ENCODE data around the gene RGS7BP. TPM values are rescaled to one million over a fixed set of nuclear protein-coding genes. Genes with fewer than 3 reads are reported as not detected.

RGS7BP gene
- total RNA-seq, 8 experiments from 2014 or later: 0.10 to 9.5 (median 3.8) TPM

DNA sequence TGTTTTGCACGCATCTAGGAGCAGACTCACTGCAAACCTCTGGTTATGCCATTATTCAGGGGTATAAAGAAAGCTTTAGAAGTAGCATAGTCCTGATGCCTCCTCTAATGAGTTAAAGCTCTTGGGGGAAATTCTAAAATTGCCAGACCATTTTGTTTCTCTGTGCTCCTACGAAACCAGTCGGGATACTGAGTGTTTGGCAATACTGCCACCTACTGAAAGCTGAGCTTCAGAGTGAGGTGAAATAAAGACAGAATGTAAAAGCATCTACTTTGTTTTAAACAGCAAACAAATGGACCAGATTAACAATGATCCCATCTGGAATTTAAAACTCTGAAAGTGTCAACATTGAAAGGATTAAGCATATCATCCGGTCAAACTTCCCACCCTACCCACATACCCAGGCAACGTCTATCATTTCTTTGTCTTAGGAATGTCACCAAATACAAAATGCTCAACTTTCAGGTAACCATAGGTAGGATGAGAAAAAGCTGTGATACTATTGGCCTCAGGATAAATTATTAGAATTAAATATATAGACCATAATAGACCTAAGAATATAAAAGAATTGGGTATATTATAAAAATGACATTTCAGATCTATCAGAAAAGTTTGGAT, 106.6 kb downstream of the RGS7BP start:
- ATAC-seq (replicated peaks in 6 of 8): peak in 5 of 8 experiments; percentile 42 to 87 (median 75)
- in situ Hi-C loops (cut with MboI; ENCODE audit: low pct_unique_long_range_greater_than_20kb in 2 of 9, low sequenced_read_pairs in 9 of 9, unreplicated experiment in 9 of 9): loop anchor here in 5 of 9 experiments (10.0 to 25.0 kb wide), 4 partner anchors 100 to 388 kb away; partner anchors contain the start of gene RGS7BP (in 1 of the 5)
- Histone ChIP-seq H3K4me1 (replicated peaks in 1 of 2) (no peaks in the 10 kb centered on the region), H3K4me3 (no peak overlapping the region), H3K27ac (no peak overlapping the region)
- 0 to 40% (median 12%) methylated on average over 1 to 5 of the region's 5 CpGs; no CpG with 5 or more reads in 2 of the 10 experiments for WGBS, 10 experiments

DNA sequence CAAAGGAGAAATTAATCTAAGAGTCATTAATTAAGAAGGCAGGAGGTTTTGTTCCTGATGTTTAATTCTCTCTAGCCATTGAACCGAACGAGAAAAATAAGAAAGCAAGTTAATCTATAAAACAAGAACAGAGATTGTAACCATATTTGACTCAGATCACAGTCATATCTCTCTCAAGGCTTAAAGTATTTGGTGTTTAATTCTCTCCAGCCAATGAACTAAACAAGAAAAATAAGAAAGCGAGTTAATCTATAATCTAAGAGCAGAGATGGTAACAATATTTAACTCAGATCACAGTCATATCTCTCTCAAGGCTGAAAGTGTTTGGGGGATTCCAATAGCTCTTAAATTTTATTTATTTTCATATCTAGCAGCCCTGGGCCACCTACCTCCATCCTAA, 110.1 kb downstream of the RGS7BP start:
- ATAC-seq (replicated peaks in 6 of 8): no peak
- Histone ChIP-seq H3K4me3 (no peak overlapping the region), H3K4me1 (replicated peaks in 1 of 2) (no peaks in the 10 kb centered on the region), H3K27ac (no peak overlapping the region)
- WGBS, 10 experiments: 10 to 84% (median 56%) methylated on average over 1 to 3 of the region's 3 CpGs
- in situ Hi-C loops (cut with MboI; ENCODE audit: low pct_unique_long_range_greater_than_20kb in 2 of 9, low sequenced_read_pairs in 9 of 9, unreplicated experiment in 9 of 9): loop anchor here in 5 of 9 experiments (10.0 to 25.0 kb wide), 4 partner anchors 104 to 391 kb away; partner anchors contain the start of gene RGS7BP (in 1 of the 5)

DNA sequence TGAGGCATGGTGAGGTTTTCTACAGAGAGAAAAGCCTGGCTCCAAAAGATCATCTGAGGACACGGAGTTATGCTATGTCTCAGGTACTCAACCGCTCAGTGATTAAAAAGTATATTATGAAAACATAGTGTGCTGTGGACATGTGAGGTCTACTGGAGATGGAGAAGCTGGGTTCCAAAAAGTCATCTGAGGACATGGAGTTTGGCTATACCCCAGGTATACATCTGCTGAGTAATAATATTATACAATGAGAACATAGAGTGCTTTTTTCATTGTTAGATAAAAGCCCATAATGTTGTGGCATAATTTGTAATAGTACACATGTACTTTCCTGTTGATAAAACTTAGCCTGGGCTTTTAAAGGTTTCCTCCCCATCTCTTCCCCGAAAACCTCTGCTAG, 113.8 kb downstream of the RGS7BP start:
- no peak for ATAC-seq (replicated peaks in 6 of 8)
- in situ Hi-C loops (cut with MboI; ENCODE audit: low pct_unique_long_range_greater_than_20kb in 2 of 9, low sequenced_read_pairs in 9 of 9, unreplicated experiment in 9 of 9): loop anchor here in 5 of 9 experiments (10.0 to 25.0 kb wide), 4 partner anchors 107 to 395 kb away; partner anchors contain the start of gene RGS7BP (in 1 of the 5)
- Histone ChIP-seq H3K4me1 (replicated peaks in 1 of 2) (no peaks in the 10 kb centered on the region), H3K27ac (no peak overlapping the region), H3K4me3 (no peak overlapping the region)
- WGBS, 10 experiments: 0 to 100% (median 87%) methylated on average over 1 to 3 of the region's 3 CpGs

DNA sequence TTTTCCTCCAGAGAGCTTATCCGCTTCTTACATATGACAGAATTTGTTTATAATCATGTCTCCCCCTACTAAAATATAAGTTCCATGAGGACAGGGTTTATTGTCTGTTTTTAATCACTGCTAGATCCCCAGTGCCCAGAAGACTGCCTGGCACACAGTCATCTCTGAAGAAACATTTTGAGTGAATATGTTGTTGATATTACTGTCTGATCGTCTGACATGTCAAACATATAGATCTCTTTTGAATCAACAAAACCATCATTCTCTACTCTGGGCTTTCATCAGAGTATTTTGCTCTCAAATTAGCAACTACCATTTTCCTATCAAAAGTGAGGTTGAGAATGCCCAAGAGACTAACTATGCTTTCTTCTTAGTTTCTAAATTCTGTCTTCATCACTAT, 117.2 kb downstream of the RGS7BP start:
- no peak for ATAC-seq (replicated peaks in 6 of 8)
- H3K4me3 ChIP-seq: no peak overlapping the region
- in situ Hi-C loops (cut with MboI; ENCODE audit: low pct_unique_long_range_greater_than_20kb in 2 of 9, low sequenced_read_pairs in 9 of 9, unreplicated experiment in 9 of 9): loop anchor here in 3 of 9 experiments (25.0 kb wide), 2 partner anchors 111 to 386 kb away; partner anchors contain the start of gene RGS7BP (in 1 of the 3)
- H3K4me1 ChIP-seq (replicated peaks in 1 of 2): no peaks in the 10 kb centered on the region
- WGBS, 10 experiments: 17 to 100% (median 68%) methylated on average over 1 to 2 of the region's 2 CpGs; no CpG with 5 or more reads in 2 of the 10 experiments
- no peak overlapping the region for H3K27ac ChIP-seq

DNA sequence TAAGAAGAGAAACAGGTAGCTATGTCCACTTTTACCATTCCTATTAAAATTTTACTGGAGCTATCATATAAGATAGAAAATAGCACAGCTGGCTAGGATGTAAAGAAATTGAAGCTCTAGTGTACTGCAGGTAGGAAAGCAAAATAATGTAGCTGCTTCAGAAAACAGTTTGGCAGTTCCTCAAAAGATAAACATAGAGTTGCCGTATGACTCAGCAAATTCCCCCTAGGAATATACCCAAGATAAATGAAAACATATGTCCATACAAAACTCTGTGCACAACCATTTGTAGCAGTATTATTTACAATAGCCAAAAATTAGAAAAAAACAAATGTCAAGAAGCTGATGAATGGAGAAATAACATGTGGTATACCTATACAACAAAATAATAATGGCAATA, 119.9 kb downstream of the RGS7BP start:
- in situ Hi-C loops (cut with MboI; ENCODE audit: low pct_unique_long_range_greater_than_20kb in 2 of 9, low sequenced_read_pairs in 9 of 9, unreplicated experiment in 9 of 9): loop anchor here in 4 of 9 experiments (25.0 kb wide), 2 partner anchors 162 to 862 kb away; partner anchors contain the start of gene ADAMTS6 (in 1 of the 4)
- H3K4me3 ChIP-seq: no peak overlapping the region
- 10 to 100% (median 89%) methylated on average over 1 of the region's 1 CpG; no CpG with 5 or more reads in 3 of the 10 experiments for WGBS, 10 experiments
- H3K4me1 ChIP-seq (replicated peaks in 1 of 2): no peaks in the 10 kb centered on the region
- no peak overlapping the region for H3K27ac ChIP-seq
- peak in 2 of 8 experiments; percentile 48 to 63 for ATAC-seq (replicated peaks in 6 of 8)

DNA sequence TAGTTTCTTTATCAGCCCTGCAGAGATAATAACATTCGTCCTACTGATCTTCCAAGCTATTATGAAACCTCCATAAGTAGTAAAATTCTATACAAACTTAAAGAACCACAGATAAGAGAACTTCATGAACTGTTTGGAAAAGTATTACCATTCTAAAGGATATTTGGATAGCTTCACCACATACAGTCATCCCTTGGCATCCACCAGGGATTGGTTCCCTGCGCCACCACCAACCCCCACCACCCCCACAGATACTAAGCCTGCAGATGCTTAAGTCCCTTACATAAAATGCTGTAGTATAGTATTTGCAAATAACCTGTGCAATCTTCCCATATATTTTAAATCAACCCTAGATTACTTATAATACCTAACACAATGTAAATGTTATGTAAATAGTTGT, 123.1 kb downstream of the RGS7BP start:
- WGBS, 10 experiments: 40 to 100% (median 80%) methylated on average over 1 to 2 of the region's 2 CpGs; no CpG with 5 or more reads in 3 of the 10 experiments
- Histone ChIP-seq H3K4me1 (replicated peaks in 1 of 2) (no peaks in the 10 kb centered on the region), H3K4me3 (no peak overlapping the region), H3K27ac (no peak overlapping the region)
- no peak for ATAC-seq (replicated peaks in 6 of 8)
- in situ Hi-C loops (cut with MboI; ENCODE audit: low pct_unique_long_range_greater_than_20kb in 2 of 9, low sequenced_read_pairs in 9 of 9, unreplicated experiment in 9 of 9): loop anchor here in 4 of 9 experiments (25.0 kb wide), 2 partner anchors 158 to 858 kb away; partner anchors contain the start of gene ADAMTS6 (in 1 of the 4)

DNA sequence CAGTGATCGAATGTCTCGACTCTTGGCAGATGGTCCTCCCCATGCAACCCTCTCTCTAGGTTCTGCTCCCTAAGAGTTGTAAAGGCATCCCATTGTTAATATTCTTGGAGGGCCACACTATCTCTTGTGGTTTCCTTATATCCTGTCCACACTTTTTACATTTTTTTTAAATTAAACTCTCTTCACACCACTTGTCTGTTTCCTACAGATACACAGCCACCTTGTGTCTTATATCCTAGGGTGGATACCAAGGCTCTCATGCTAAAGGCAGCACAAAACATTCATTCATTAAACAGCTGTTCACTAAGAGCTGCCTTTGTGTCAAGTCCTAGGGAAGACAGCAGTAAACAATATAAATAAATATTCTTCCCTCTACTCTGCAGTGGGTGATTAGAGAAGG, 124.0 kb downstream of the RGS7BP start:
- in situ Hi-C loops (cut with MboI; ENCODE audit: low pct_unique_long_range_greater_than_20kb in 2 of 9, low sequenced_read_pairs in 9 of 9, unreplicated experiment in 9 of 9): loop anchor here in 6 of 9 experiments (10.0 to 25.0 kb wide), 3 partner anchors 155 to 857 kb away; partner anchors contain the start of gene ADAMTS6 (in 1 of the 6)
- no peaks in the 10 kb centered on the region for H3K4me1 ChIP-seq (replicated peaks in 1 of 2)
- 44 to 100% (median 75%) methylated on average over 1 to 2 of the region's 2 CpGs; no CpG with 5 or more reads in 5 of the 10 experiments for WGBS, 10 experiments
- no peak overlapping the region for H3K4me3 ChIP-seq
- no peak for ATAC-seq (replicated peaks in 6 of 8)
- H3K27ac ChIP-seq: no peak overlapping the region

DNA sequence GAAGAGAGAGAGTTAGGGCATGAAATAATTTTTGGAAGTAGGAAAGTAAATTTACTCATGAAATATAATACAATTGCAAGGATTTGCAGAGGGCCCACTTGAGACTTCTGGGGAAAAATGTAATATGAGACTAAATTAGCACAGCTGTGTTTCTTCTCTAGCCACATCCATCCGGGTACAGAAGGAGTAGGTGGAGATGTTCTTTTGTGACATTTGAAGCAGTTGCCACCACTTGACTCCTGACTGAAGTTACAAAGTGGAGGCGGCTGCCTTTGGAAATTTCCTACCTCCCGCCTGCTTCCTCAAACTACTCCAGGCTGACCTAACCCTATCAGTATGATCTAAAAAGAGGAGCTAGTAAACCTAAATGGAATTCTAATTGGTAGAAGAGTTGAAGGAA, 126.4 kb downstream of the RGS7BP start:
- ATAC-seq (replicated peaks in 6 of 8): peak in 1 of 8 experiments; percentile 23
- in situ Hi-C loops (cut with MboI; ENCODE audit: low pct_unique_long_range_greater_than_20kb in 2 of 9, low sequenced_read_pairs in 9 of 9, unreplicated experiment in 9 of 9): loop anchor here in 6 of 9 experiments (10.0 to 25.0 kb wide), 3 partner anchors 153 to 855 kb away; partner anchors contain the start of gene ADAMTS6 (in 1 of the 6)
- Histone ChIP-seq H3K4me1 (replicated peaks in 1 of 2) (no peaks in the 10 kb centered on the region), H3K27ac (no peak overlapping the region), H3K4me3 (no peak overlapping the region)
- WGBS, 10 experiments: 14 to 80% (median 56%) methylated on average over 1 to 3 of the region's 3 CpGs

DNA sequence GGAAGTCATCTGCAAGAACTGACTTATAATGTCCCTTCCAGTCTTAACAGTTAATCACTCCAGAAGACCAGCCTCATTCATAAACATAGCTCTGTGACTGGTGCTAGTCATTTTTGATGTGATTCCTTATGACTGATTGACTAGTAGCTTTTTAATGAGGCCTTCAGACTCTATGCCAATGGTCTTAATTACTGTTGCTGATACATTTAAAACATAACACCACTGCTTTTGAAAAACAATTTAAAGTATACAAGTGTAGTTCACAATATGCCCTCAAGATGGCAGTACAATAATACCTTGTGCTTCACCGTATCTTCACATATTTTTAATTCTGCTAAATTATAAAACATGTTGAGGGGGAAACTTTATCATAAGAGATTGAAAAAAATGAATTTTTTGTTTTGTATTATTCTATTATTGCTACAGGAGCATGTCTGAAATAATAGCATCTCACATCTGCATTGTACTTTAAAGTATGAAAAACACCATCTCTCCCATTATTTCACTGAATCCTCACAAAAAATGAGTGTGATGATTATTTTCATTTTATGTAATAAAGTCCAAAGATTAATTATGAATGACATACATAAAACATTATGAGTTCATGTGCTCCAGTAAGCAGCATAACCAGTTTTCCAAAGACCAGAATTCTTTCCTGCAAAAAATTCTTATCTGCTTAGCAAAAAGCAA, 129.3 kb downstream of the RGS7BP start:
- Histone ChIP-seq H3K4me3 (no peak overlapping the region), H3K27ac (no peak overlapping the region), H3K4me1 (replicated peaks in 1 of 2) (no peaks in the 10 kb centered on the region)
- 0% methylated on average over 1 of the region's 1 CpG; no CpG with 5 or more reads in 3 of the 10 experiments for WGBS, 10 experiments
- no peak for ATAC-seq (replicated peaks in 6 of 8)
- in situ Hi-C loops (cut with MboI; ENCODE audit: low pct_unique_long_range_greater_than_20kb in 2 of 9, low sequenced_read_pairs in 9 of 9, unreplicated experiment in 9 of 9): loop anchor here in 6 of 9 experiments (10.0 to 25.0 kb wide), 3 partner anchors 150 to 852 kb away; partner anchors contain the start of gene ADAMTS6 (in 1 of the 6)

DNA sequence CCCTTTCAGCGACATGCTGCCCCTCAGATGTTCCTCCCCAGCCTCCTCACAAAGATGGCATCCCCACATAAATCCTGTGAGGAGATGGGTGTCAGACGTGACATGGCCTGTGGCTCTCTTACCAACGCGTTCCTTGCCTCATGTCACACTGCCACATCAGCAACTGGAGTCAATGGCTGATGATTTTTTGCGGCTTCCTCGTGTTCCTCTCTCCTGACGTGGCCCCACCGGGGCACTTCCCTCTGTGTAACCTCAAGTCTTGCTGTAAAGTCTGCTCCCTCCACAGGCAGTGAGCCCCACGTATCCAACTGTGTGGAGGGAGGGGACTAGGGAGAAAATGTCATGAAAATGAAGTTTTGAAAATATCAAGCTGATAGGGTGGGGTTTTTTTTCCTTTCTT, 131.3 kb downstream of the RGS7BP start:
- in situ Hi-C loops (cut with MboI; ENCODE audit: low pct_unique_long_range_greater_than_20kb in 2 of 9, low sequenced_read_pairs in 9 of 9, unreplicated experiment in 9 of 9): loop anchor here in 6 of 9 experiments (10.0 to 25.0 kb wide), 3 partner anchors 148 to 850 kb away; partner anchors contain the start of gene ADAMTS6 (in 1 of the 6)
- Histone ChIP-seq H3K27ac (no peak overlapping the region), H3K4me3 (no peak overlapping the region), H3K4me1 (replicated peaks in 1 of 2) (no peaks in the 10 kb centered on the region)
- ATAC-seq (replicated peaks in 6 of 8): no peak
- 5 to 100% (median 77%) methylated on average over 1 to 8 of the region's 9 CpGs; no CpG with 5 or more reads in 2 of the 10 experiments for WGBS, 10 experiments

DNA sequence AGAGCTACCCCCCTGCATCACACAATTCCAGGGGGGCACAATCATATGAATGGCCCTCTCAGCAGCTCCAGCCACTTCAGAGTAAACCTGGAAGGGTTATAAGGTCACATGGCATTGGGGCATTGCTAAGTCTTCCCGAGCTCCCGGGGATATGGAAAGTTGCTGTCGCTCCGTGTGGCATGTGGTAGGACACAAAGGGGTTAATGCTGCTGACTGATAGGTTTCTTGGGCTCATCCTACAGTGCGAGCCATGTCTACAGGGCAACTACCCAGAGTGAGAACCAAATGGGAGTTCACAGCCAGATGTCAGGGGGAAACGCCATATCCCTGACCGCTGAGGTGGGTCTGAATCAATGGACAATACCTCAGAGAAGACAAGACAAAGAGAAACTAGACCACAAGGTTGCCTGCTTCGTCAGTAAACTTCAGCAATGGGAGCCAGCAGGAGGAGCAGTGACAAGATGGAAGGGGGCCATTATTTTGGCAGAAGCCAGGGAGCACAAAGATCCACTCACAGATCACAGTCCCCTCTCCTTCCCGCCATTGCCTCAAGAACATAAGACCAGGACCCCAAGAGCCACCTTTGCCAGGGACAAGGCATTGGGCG, 132.1 kb downstream of the RGS7BP start:
- no peak overlapping the region for H3K4me3 ChIP-seq
- H3K4me1 ChIP-seq (replicated peaks in 1 of 2): no peaks in the 10 kb centered on the region
- in situ Hi-C loops (cut with MboI; ENCODE audit: low pct_unique_long_range_greater_than_20kb in 2 of 9, low sequenced_read_pairs in 9 of 9, unreplicated experiment in 9 of 9): loop anchor here in 6 of 9 experiments (10.0 to 25.0 kb wide), 3 partner anchors 147 to 849 kb away; partner anchors contain the start of gene ADAMTS6 (in 1 of the 6)
- ATAC-seq (replicated peaks in 6 of 8): no peak
- WGBS, 10 experiments: 20 to 100% (median 43%) methylated on average over 1 to 7 of the region's 10 CpGs; no CpG with 5 or more reads in 2 of the 10 experiments
- no peak overlapping the region for H3K27ac ChIP-seq

DNA sequence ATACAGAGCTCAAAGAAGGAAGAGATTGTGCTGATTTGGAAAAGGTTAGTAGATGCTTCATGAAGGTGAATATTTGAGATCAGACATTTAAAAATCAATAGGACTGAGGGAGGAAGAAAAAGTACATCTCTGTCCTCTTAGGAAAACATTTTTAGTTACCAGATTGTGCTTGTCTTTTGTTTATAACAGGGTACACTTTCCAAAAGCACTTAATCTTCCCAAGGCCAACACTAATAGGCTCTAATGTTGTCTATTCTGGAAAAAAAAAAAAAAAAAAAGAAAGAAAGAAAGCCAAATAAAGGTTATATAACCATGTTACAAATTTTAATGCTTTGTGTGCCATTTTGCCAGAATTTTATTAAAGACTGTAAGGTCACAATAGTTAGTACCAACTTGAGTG, 139.0 kb downstream of the RGS7BP start:
- Histone ChIP-seq H3K27ac (no peak overlapping the region), H3K4me3 (no peak overlapping the region), H3K4me1 (replicated peaks in 1 of 2) (no peaks in the 10 kb centered on the region)
- in situ Hi-C loops (cut with MboI; ENCODE audit: low pct_unique_long_range_greater_than_20kb in 2 of 9, low sequenced_read_pairs in 9 of 9, unreplicated experiment in 9 of 9): loop anchor here in 5 of 9 experiments (10.0 to 25.0 kb wide), 3 partner anchors 140 to 842 kb away; partner anchors contain the start of gene ADAMTS6 (in 1 of the 5)
- no peak for ATAC-seq (replicated peaks in 6 of 8)
